ENCODE measurements around the gene KLF16. TPM values are rescaled to one million over a fixed set of nuclear protein-coding genes. Genes with fewer than 3 reads are reported as not detected.

KLF16 gene
- total RNA-seq, 1 experiment from 2014 or later: 26.7 TPM

GRCh38 chr19:1902923-1903322, 39.5 kb upstream of the KLF16 start:
- peaks cover 22% of the 10 kb centered on the region for H3K79me2 ChIP-seq (ENCODE audit: low read depth)
- H3F3A ChIP-seq (ENCODE audit: insufficient read depth, low read depth): peaks cover 21% of the 10 kb centered on the region; the same call in 1 of the 2 replicates
- no peak overlapping the region for H3K4me3 ChIP-seq
- no peaks in the 10 kb centered on the region for H3K36me3 ChIP-seq (ENCODE audit: low read depth)
- no peak overlapping the region for H3K4me2 ChIP-seq
- no peak overlapping the region for H2AFZ ChIP-seq
- ChIA-PET CTCF (interaction anchor here (0.6 kb wide), 1 partner anchor 261 kb away, joined by 3 read pairs; the partner anchor contains the start of gene DOT1L), POLR2A (ENCODE audit: unreplicated experiment) (interaction anchor here (0.6 kb wide), 1 partner anchor 252 kb away, joined by 3 read pairs; no protein-coding TSS in a partner anchor)
- no peaks in the 10 kb centered on the region for H3K9me2 ChIP-seq (ENCODE audit: insufficient read depth)
- peaks cover 19% of the 10 kb centered on the region for H3K4me1 ChIP-seq (replicated peaks; ENCODE audit: insufficient read depth)
- no TSS peak for BruUV-seq (replicated peaks)
- no peak overlapping the region for H3K27ac ChIP-seq
- no peak for TF ChIP-seq EZH2 (IDR thresholded peaks at IDR 0.05; ENCODE audit: low read depth)
- TF ChIP-seq CTCF (conservative IDR thresholded peaks at IDR 0.05): no peak
- no peak for DNase-seq
- H3K9me3 ChIP-seq (ENCODE audit: insufficient read depth, low read depth): no peaks in the 10 kb centered on the region
- intact Hi-C loops (cut with micrococcal nuclease; ENCODE audit: unreplicated experiment): no loop called here
- no peaks in the 10 kb centered on the region for H3K27me3 ChIP-seq (ENCODE audit: insufficient read depth, low read depth)
- peaks cover 4% of the 10 kb centered on the region; the same call in 1 of the 2 replicates for H4K20me1 ChIP-seq (ENCODE audit: insufficient read depth)

GRCh38 chr19:1901940-1902404, 38.6 kb upstream of the KLF16 start:
- no peak for TF ChIP-seq EZH2 (IDR thresholded peaks at IDR 0.05; ENCODE audit: low read depth)
- no peak for TF ChIP-seq CTCF (conservative IDR thresholded peaks at IDR 0.05)
- intact Hi-C loops (cut with micrococcal nuclease; ENCODE audit: unreplicated experiment): no loop called here
- H2AFZ ChIP-seq: no peak overlapping the region
- H3K9me3 ChIP-seq (ENCODE audit: insufficient read depth, low read depth): no peaks in the 10 kb centered on the region
- H3K4me2 ChIP-seq: no peak overlapping the region
- H3F3A ChIP-seq (ENCODE audit: insufficient read depth, low read depth): peaks cover 28% of the 10 kb centered on the region; the same call in 1 of the 2 replicates
- CTCF ChIA-PET: interaction anchor here (0.6 kb wide), 1 partner anchor 254 kb away, joined by 6 read pairs; no protein-coding TSS in a partner anchor
- BruUV-seq (replicated peaks): no TSS peak
- H3K4me1 ChIP-seq (replicated peaks; ENCODE audit: insufficient read depth): peaks cover 16% of the 10 kb centered on the region
- H3K27ac ChIP-seq: no peak overlapping the region
- H3K4me3 ChIP-seq: no peak overlapping the region
- H4K20me1 ChIP-seq (ENCODE audit: insufficient read depth): no peaks in the 10 kb centered on the region
- POLR2A ChIA-PET (ENCODE audit: unreplicated experiment): no interaction called here
- no peaks in the 10 kb centered on the region for H3K9me2 ChIP-seq (ENCODE audit: insufficient read depth)
- peaks cover 13% of the 10 kb centered on the region for H3K79me2 ChIP-seq (ENCODE audit: low read depth)
- no peak for DNase-seq
- no peaks in the 10 kb centered on the region for H3K36me3 ChIP-seq (ENCODE audit: low read depth)
- no peaks in the 10 kb centered on the region for H3K27me3 ChIP-seq (ENCODE audit: insufficient read depth, low read depth)

- Histone ChIP-seq H3K27me3 (ENCODE audit: insufficient read depth, low read depth) (no peaks in the 10 kb centered on the region), H3K79me2 (ENCODE audit: low read depth) (no peaks in the 10 kb centered on the region), H3F3A (ENCODE audit: insufficient read depth, low read depth) (peaks cover 12% of the 10 kb centered on the region; the same call in 1 of the 2 replicates), H3K36me3 (ENCODE audit: low read depth) (no peaks in the 10 kb centered on the region), H2AFZ (no peak overlapping the region), H3K4me1 (replicated peaks; ENCODE audit: insufficient read depth) (no peaks in the 10 kb centered on the region), H3K4me3 (no peak overlapping the region), H3K27ac (no peak overlapping the region), H3K9me3 (ENCODE audit: insufficient read depth, low read depth) (no peaks in the 10 kb centered on the region), H3K9me2 (ENCODE audit: insufficient read depth) (no peaks in the 10 kb centered on the region), H3K4me2 (no peak overlapping the region), H4K20me1 (ENCODE audit: insufficient read depth) (no peaks in the 10 kb centered on the region)
- intact Hi-C loops (cut with micrococcal nuclease; ENCODE audit: unreplicated experiment): no loop called here
- no peak for DNase-seq
- ChIA-PET CTCF (interaction anchor here (0.6 kb wide), 1 partner anchor 381 kb away, joined by 8 read pairs; no protein-coding TSS in a partner anchor), POLR2A (ENCODE audit: unreplicated experiment) (no interaction called here)
- no peak for TF ChIP-seq CTCF (conservative IDR thresholded peaks at IDR 0.05)
- TF ChIP-seq EZH2 (IDR thresholded peaks at IDR 0.05; ENCODE audit: low read depth): no peak
- BruUV-seq (replicated peaks): no TSS peak
Measured at GRCh38 chr19:1896508-1896907, 33.1 kb upstream of the KLF16 start.

Measured in PC-9 (cell line).